HepG2 (cell line): ENCODE results near the gene BMPR2. TPM values are rescaled to one million over a fixed set of nuclear protein-coding genes. Genes with fewer than 3 reads are reported as not detected.
A peak's percentile ranks its signal among the peaks of the same experiment; 100 is the strongest.
"Not testable (repeated sequence)": the region's sequence is repeated elsewhere in the genome, so short reads cannot be mapped to it uniquely, and the experiment has no call there.

Experiments
- ATAC-seq: fragments of 200-7000 bp; cut with Tn5 transposase; 3 replicates; pipeline ENCODE4 v1.9.1; 2020; ENCODE audit warnings: mild to moderate bottlenecking, moderate library complexity
- BruUV-seq: library from RNA; stranded (reverse); fragments of 400-500 nt; replicated peaks from 2 replicates; lab custom pipeline; 2021; lab: Mats Ljungman, UMichigan
- CTCF ChIA-PET: fragments of 300-600 bp; formaldehyde crosslinking; extraction: SDS; loops from one replicate; lab custom pipeline; 2021; ENCODE audit warnings: low total read pairs, inconsistent platforms, low intra/inter-chr PET ratio; lab: Yijun Ruan, JAX
- POLR2A ChIA-PET: fragments of 350-600 bp; sonication (Branson Sonifier 250); formaldehyde crosslinking; loops from one replicate; lab custom pipeline; 2020; ENCODE audit warnings: antibody characterized with exemption, inconsistent platforms; lab: Yijun Ruan, JAX
- DNase-seq: peaks from one replicate; pipeline ENCODE4 v3.0.0-alpha.2; 2015; ENCODE audit warnings: low spot score
- FAIRE-seq: peaks from 3 replicates; lab custom pipeline; 2011; peaks lifted over from hg19 to GRCh38; lab: Jason Lieb, UNC
- H2AFZ ChIP-seq: one replicate; pipeline ENCODE4 v1.6.1; 2011; ENCODE audit warnings: low read length, inconsistent platforms
- H3K27ac ChIP-seq: fragments of 300-600 bp; 3 replicates; pipeline ENCODE4 v1.8.0; 2011; ENCODE audit warnings: mixed run types, mild to moderate bottlenecking, mixed read lengths, low read length, inconsistent platforms; ENCODE audit not compliant: insufficient read depth; ENCODE audit errors: extremely low read length
- H3K27me3 ChIP-seq, 2 experiments: fragments of 200-600 bp in 1 of 2; 2 replicates in 1 of 2; 3 replicates in 1 of 2; pipeline versions ENCODE4 v1.6.0 to v1.8.0; 2011; ENCODE audit warnings: low read length in 2 of 2, mild to moderate bottlenecking in 2 of 2, moderate library complexity in 2 of 2, inconsistent platforms in 1 of 2; ENCODE audit not compliant: insufficient read depth in 2 of 2, control insufficient read depth in 1 of 2
- H3K36me3 ChIP-seq, 2 experiments: fragments of 200-600 bp in 1 of 2; replicated peaks in 1 of 2; 2 replicates in 1 of 2; 3 replicates in 1 of 2; pipeline versions ENCODE4 v1.5.1 to v1.8.0; 2011; ENCODE audit warnings: low read length in 2 of 2, inconsistent platforms in 1 of 2; ENCODE audit not compliant: insufficient read depth in 2 of 2, control insufficient read depth in 1 of 2
- H3K4me1 ChIP-seq: 2 replicates; pipeline ENCODE4 v1.5.1; 2012; ENCODE audit warnings: low read length, inconsistent platforms; ENCODE audit not compliant: insufficient read depth
- H3K4me2 ChIP-seq: 2 replicates; pipeline ENCODE4 v1.6.0; 2011; ENCODE audit warnings: low read depth, low read length, inconsistent platforms
- H3K4me3 ChIP-seq, 3 experiments: fragments of 200-600 bp in 1 of 3; sonication (generic), shearing (Covaris generic) in 1 of 3; replicated peaks in 1 of 3; 2 replicates each; pipeline ENCODE4 v1.5.1; 2011 to 2016; ENCODE audit warnings: low read length in 3 of 3, inconsistent platforms in 2 of 3, low read depth in 2 of 3, mild to moderate bottlenecking in 2 of 3, control low read depth in 1 of 3, mixed read lengths in 1 of 3; ENCODE audit not compliant: insufficient read depth in 1 of 3
- H3K79me2 ChIP-seq: one replicate; pipeline ENCODE4 v1.6.1; 2011; ENCODE audit warnings: low read length, inconsistent platforms; ENCODE audit not compliant: insufficient read depth
- H3K9ac ChIP-seq: 2 replicates; pipeline ENCODE4 v1.6.0; 2011; ENCODE audit warnings: mild to moderate bottlenecking, low read depth, low read length, inconsistent platforms; ENCODE audit not compliant: insufficient read depth
- H3K9me3 ChIP-seq: 2 replicates; pipeline ENCODE4 v1.5.1; 2012; ENCODE audit warnings: mild to moderate bottlenecking, low read length
- H4K20me1 ChIP-seq: 2 replicates; pipeline ENCODE4 v1.6.0; 2011; ENCODE audit warnings: inconsistent platforms, mild to moderate bottlenecking, low read length, moderate library complexity; ENCODE audit not compliant: insufficient read depth
- BHLHE40 ChIP-seq: IDR thresholded peaks from 2 replicates; pipeline ENCODE4 v1.6.1; 2011; ENCODE audit warnings: low read length, improper control_type of control experiment
- CHD4 ChIP-seq: fragments of 200-600 bp; sonication (generic); IDR thresholded peaks from 2 replicates; pipeline ENCODE4 v1.7.0; 2017; ENCODE audit warnings: mild to moderate bottlenecking, low read length, borderline replicate concordance
- IKZF1 ChIP-seq: fragments of 450-650 bp; IDR thresholded peaks from 2 replicates; pipeline ENCODE4 v1.7.1; 2016
- JUN ChIP-seq: sonication (generic); formaldehyde crosslinking; IDR thresholded peaks from 2 replicates; pipeline ENCODE4 v1.4.0; 2020; ENCODE audit warnings: mild to moderate bottlenecking, missing genetic modification reagents
- LCORL ChIP-seq, 2 experiments: fragments of 450-650 bp in 1 of 2; sonication (generic) in 1 of 2; formaldehyde crosslinking in 1 of 2; IDR thresholded peaks; 2 replicates each; pipeline versions ENCODE4 v1.5.0 to v1.6.1; 2017 to 2020; ENCODE audit warnings: antibody characterized with exemption in 1 of 2, missing genetic modification reagents in 1 of 2
- NPAS2 ChIP-seq: sonication (generic); formaldehyde crosslinking; IDR thresholded peaks from 2 replicates; pipeline ENCODE4 v1.8.0; 2022; ENCODE audit warnings: mild to moderate bottlenecking, missing genetic modification reagents, borderline replicate concordance
- PRPF4 ChIP-seq: fragments of 200-400 bp; formaldehyde crosslinking; IDR thresholded peaks from 2 replicates; pipeline ENCODE4 v1.6.1; 2016; ENCODE audit warnings: low read length, low read depth; ENCODE audit not compliant: poor library complexity, severe bottlenecking
- SAFB2 ChIP-seq: sonication (generic); formaldehyde crosslinking; IDR thresholded peaks from 2 replicates; pipeline ENCODE4 v1.5.1; 2020; ENCODE audit warnings: missing genetic modification reagents, low read depth, mild to moderate bottlenecking, borderline replicate concordance
- SOX6 ChIP-seq, 2 experiments: fragments of 450-650 bp in 1 of 2; sonication (generic) in 1 of 2; formaldehyde crosslinking in 1 of 2; IDR thresholded peaks; 2 replicates each; pipeline versions ENCODE4 v1.4.0 to v1.6.1; 2017 to 2020; ENCODE audit warnings: antibody characterized with exemption in 1 of 2, mild to moderate bottlenecking in 1 of 2, missing genetic modification reagents in 1 of 2
- ZBTB38 ChIP-seq: sonication (generic); formaldehyde crosslinking; IDR thresholded peaks from 2 replicates; pipeline ENCODE4 v1.5.1; 2020; ENCODE audit warnings: mild to moderate bottlenecking, missing genetic modification reagents
- ZNF264 ChIP-seq: sonication (generic); formaldehyde crosslinking; IDR thresholded peaks from 2 replicates; pipeline ENCODE4 v1.4.0; 2020; ENCODE audit warnings: missing genetic modification reagents
- ZNF883 ChIP-seq: sonication (generic); formaldehyde crosslinking; IDR thresholded peaks from 2 replicates; pipeline ENCODE4 v1.5.1; 2020; ENCODE audit warnings: mild to moderate bottlenecking, missing genetic modification reagents; ENCODE audit errors: not compliant biosample characterization
- WGBS: methylation state at CpG from one replicate; pipeline ENCODE4 v1.1.6; 2017; ENCODE audit warnings: low lambda C conversion rate; 5-methylcytosine and 5-hydroxymethylcytosine counted together
- in situ Hi-C: cut with HindIII; loops from 2 replicates; pipeline ENCODE4 v1.10.0; 2017; ENCODE audit warnings: low pct_unique_long_range_greater_than_20kb; ENCODE audit not compliant: extremely low pct_ligation_motif_present
- intact Hi-C: fragments of 100-400 bp; cut with micrococcal nuclease; formaldehyde crosslinking; loops from one replicate; pipeline ENCODE4 v1.10.0; 2022; ENCODE audit not compliant: unreplicated experiment
- polyA plus RNA-seq, 8 experiments: library from polyadenylated mRNA; depleted of rRNA in 3 of 8; stranded (reverse) in 7 of 8; unstranded in 1 of 8; fragments of >200 nt; fragmentation: Illumina TruSeq in 4 of 8; extraction: Trizol in 4 of 8; gene quantifications; 2 replicates each; pipeline versions ENCODE4 v1.2.1 to v1.2.3, GENCODE V29; 2011 to 2016; ENCODE audit warnings: low read depth in 4 of 8, missing spikeins in 1 of 8, mixed read lengths in 1 of 8; ENCODE audit not compliant: insufficient read depth in 1 of 8
- total RNA-seq, 5 experiments: library from RNA; depleted of rRNA; stranded (reverse); fragments of >200 nt; fragmentation: Illumina TruSeq; extraction: Trizol; gene quantifications; 2 replicates each; pipeline ENCODE4 v1.2.3, GENCODE V29; 2016; ENCODE audit warnings: low read depth in 1 of 5
- TF ChIP-seq, protein P1 (sequence below): sonication (generic); formaldehyde crosslinking; IDR thresholded peaks from 2 replicates; pipeline ENCODE4 v1.4.0; 2020; ENCODE audit warnings: missing genetic modification reagents
- TF ChIP-seq, protein P2 (sequence below): sonication (generic); formaldehyde crosslinking; IDR thresholded peaks from 2 replicates; pipeline ENCODE4 v1.5.0; 2020; ENCODE audit warnings: missing genetic modification reagents

Gene BMPR2
- total and polyA plus RNA-seq, 2 of the 13 experiments (the other 11 are each of a cell fraction or from before 2014, with no cell fraction given): 5.5 to 10.3 TPM

DNA sequence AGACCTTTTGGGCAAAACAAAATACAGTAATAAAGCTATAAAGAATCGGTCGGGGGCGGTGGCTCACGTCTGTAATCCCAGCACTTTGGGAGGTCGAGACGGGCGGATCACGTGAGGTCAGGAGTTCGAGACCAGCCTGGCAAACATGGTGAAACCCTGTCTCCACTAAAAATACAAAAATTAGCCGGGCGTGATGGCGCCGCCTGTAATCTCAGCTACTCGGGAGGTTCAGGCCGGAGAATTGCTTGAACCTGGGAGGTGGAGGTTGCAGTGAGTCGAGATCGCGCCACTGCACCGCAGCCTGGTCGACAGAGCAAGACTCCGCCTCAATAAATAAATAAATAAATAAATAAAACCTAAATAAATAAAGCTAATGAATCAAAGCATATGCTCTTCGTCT lies 1.7 kb upstream of the BMPR2 start:
- H2AFZ ChIP-seq; FAIRE-seq; H3K9ac ChIP-seq; DNase-seq; intact Hi-C loops; POLR2A ChIA-PET; H3K36me3 ChIP-seq; ATAC-seq; H3K27me3 ChIP-seq; H3K9me3 ChIP-seq; BruUV-seq; in situ Hi-C loops; CTCF ChIA-PET; TF ChIP-seq LCORL (IDR thresholded peaks at IDR 0.05): not testable (repeated sequence)
- TF ChIP-seq LCORL (CRISPR knock-in tag; IDR thresholded peaks at IDR 0.05) (0 out of 2 replicates have a peak, but pooled peaks have one; percentile 30), ZBTB38 (0 out of 2 replicates have a peak, but pooled peaks have one; percentile 11)
- WGBS: 91% methylated on average over 22 of the region's 22 CpGs
- peaks cover 15% of the 10 kb centered on the region for H4K20me1 ChIP-seq
- peak overlapping the region; percentile 92 for H3K4me2 ChIP-seq
- H3K4me1 ChIP-seq: peaks cover 27% of the 10 kb centered on the region
- peak overlapping the region; percentile 85 for H3K27ac ChIP-seq
- H3K4me3 ChIP-seq: peak overlapping the region in 2 of 3 experiments; percentile 88 to 95; a peak in 2 of 6 replicates
- H3K79me2 ChIP-seq: peaks cover 30% of the 10 kb centered on the region

DNA sequence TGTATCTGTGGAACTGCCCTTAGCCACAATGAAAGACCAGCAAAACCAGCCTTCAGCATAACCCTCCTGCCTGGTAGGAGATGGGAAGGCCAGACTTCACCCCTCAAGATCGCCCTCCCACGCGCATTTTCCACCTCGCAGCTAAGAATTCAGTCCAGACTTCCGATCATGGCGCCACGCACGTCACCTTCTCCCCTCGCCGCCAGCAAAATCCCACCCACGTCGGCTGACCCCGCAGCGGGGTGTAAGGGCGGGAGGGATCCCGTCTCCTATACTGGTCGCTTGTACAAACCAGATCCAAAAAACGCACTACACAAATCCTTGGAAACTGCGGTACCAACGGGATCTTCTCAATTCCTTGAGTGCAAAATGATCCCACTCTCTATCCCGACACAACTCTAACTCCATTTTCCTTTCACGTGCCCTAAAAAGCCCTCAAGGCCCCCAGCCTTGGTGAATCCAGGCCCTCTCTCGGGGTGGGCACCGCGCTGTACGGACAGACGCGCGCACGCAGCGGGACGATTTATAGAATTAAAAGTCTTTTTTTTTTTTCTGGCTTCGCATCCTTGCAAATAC lies 1.0 kb upstream of the BMPR2 start:
- BruUV-seq: no TSS peak
- TF ChIP-seq SOX6 (IDR thresholded peaks at IDR 0.05): no peak
- TF ChIP-seq SOX6 (CRISPR knock-in tag; IDR thresholded peaks at IDR 0.05): no peak
- TF ChIP-seq NPAS2 (CRISPR knock-in tag): no peak
- TF ChIP-seq ZNF883: peak; percentile 63
- TF ChIP-seq ZNF264 (CRISPR knock-in tag): no peak
- TF ChIP-seq BHLHE40: no peak
- 0 out of 2 replicates have a peak, but pooled peaks have one; percentile 6 for TF ChIP-seq SAFB2 (CRISPR knock-in tag)
- no peak for TF ChIP-seq PRPF4
- TF ChIP-seq, protein P1, sequence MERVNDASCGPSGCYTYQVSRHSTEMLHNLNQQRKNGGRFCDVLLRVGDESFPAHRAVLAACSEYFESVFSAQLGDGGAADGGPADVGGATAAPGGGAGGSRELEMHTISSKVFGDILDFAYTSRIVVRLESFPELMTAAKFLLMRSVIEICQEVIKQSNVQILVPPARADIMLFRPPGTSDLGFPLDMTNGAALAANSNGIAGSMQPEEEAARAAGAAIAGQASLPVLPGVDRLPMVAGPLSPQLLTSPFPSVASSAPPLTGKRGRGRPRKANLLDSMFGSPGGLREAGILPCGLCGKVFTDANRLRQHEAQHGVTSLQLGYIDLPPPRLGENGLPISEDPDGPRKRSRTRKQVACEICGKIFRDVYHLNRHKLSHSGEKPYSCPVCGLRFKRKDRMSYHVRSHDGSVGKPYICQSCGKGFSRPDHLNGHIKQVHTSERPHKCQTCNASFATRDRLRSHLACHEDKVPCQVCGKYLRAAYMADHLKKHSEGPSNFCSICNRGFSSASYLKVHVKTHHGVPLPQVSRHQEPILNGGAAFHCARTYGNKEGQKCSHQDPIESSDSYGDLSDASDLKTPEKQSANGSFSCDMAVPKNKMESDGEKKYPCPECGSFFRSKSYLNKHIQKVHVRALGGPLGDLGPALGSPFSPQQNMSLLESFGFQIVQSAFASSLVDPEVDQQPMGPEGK (CRISPR knock-in tag): no peak
- no peak; the same call in 1 of the 2 replicates for TF ChIP-seq JUN (CRISPR knock-in tag)
- TF ChIP-seq IKZF1: no peak
- TF ChIP-seq, protein P2, sequence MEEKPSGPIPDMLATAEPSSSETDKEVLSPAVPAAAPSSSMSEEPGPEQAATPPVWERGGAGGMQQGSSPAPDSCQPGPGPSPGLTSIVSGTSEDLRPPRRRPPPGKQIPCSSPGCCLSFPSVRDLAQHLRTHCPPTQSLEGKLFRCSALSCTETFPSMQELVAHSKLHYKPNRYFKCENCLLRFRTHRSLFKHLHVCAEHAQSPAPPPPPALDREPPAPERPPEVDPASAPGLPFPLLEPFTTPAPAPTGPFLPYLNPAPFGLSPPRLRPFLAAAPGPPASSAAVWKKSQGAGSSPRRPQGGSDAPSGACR (CRISPR knock-in tag): no peak
- TF ChIP-seq CHD4: 0 out of 2 replicates have a peak, but pooled peaks have one; percentile 19

More for the DNA sequence above, 1.0 kb upstream of the BMPR2 start:
- Histone ChIP-seq H3K9me3 (no peaks in the 10 kb centered on the region), H2AFZ (peak overlapping the region; percentile 16), H3K4me3 (peak overlapping the region; percentile 88 to 99 (median 95)), H3K27ac (peak overlapping the region; percentile 85), H3K27me3 (no peaks in the 10 kb centered on the region; a peak in 1 of 5 replicates), H3K79me2 (peaks cover 37% of the 10 kb centered on the region), H3K4me1 (peaks cover 35% of the 10 kb centered on the region), H4K20me1 (peaks cover 19% of the 10 kb centered on the region), H3K4me2 (peak overlapping the region; percentile 92), H3K9ac (peak overlapping the region; percentile 82), H3K36me3 (no peaks in the 10 kb centered on the region)
- intact Hi-C loops: loop anchor here (5.0 kb wide), 2 partner anchors 68 to 98 kb away; no protein-coding TSS in a partner anchor
- peak; percentile 11 for ATAC-seq
- CTCF ChIA-PET: no interaction called here
- in situ Hi-C loops: no loop called here
- POLR2A ChIA-PET: no interaction called here
- no peak for FAIRE-seq
- peak; percentile 30 for DNase-seq
- 40% methylated on average over 33 of the region's 33 CpGs for WGBS
